HG03097 (cell line): Measurements from ENCODE around the gene MRO.
"Not testable (repeated sequence)": the region's sequence is repeated elsewhere in the genome, so short reads cannot be mapped to it uniquely, and the experiment has no call there.

ENCODE experiments used
- ATAC-seq: cut with Tn5 transposase; IDR thresholded peaks from one replicate; pipeline ENCODE4 v1.9.1; 2021; ENCODE audit not compliant: unreplicated experiment, low FRiP score

The MRO gene

GRCh38 chr18:50793641-50794565 is 25.9 kb downstream of the MRO start:
- ATAC-seq, result no peak

GRCh38 chr18:50792885-50793284 is 26.9 kb downstream of the MRO start:
- ATAC-seq, result no peak

GRCh38 chr18:50791599-50792438 is 28.0 kb downstream of the MRO start:
- ATAC-seq, result no peak

GRCh38 chr18:50790948-50791347 is 28.9 kb downstream of the MRO start:
- ATAC-seq, result no peak

GRCh38 chr18:50790241-50790640 is 29.6 kb downstream of the MRO start:
- no peak for ATAC-seq

GRCh38 chr18:50788284-50788683 is 31.5 kb downstream of the MRO start:
- no peak for ATAC-seq

GRCh38 chr18:50786864-50787263 is 33.0 kb downstream of the MRO start:
- no peak for ATAC-seq

GRCh38 chr18:50783553-50783952 is 36.3 kb downstream of the MRO start:
- no peak for ATAC-seq

- ATAC-seq, result not testable (repeated sequence)
Measured at GRCh38 chr18:50779021-50779420, 40.8 kb downstream of the MRO start.

GRCh38 chr18:50776383-50776782 is 43.4 kb downstream of the MRO start:
- no peak for ATAC-seq

- no peak for ATAC-seq
Measured at GRCh38 chr18:50775726-50776125, 44.1 kb downstream of the MRO start.

- ATAC-seq, result no peak
Measured at GRCh38 chr18:50775207-50775606, 44.6 kb downstream of the MRO start.

- ATAC-seq, result no peak
Measured at GRCh38 chr18:50769463-50769862, 50.4 kb downstream of the MRO start.

- no peak for ATAC-seq
Measured at GRCh38 chr18:50757358-50757757, 62.5 kb downstream of the MRO start.

- ATAC-seq, result no peak
Measured at GRCh38 chr18:50754297-50754696, 65.5 kb downstream of the MRO start.

GRCh38 chr18:50753311-50753710 is 66.5 kb downstream of the MRO start:
- ATAC-seq, result no peak

- ATAC-seq, result no peak
Measured at GRCh38 chr18:50751947-50752346, 67.9 kb downstream of the MRO start.

GRCh38 chr18:50751490-50751889 is 68.3 kb downstream of the MRO start:
- no peak for ATAC-seq

- no peak for ATAC-seq
Measured at GRCh38 chr18:50750546-50750945, 69.3 kb downstream of the MRO start.

GRCh38 chr18:50749945-50750344 is 69.9 kb downstream of the MRO start:
- ATAC-seq, result no peak

GRCh38 chr18:50749421-50749820 is 70.4 kb downstream of the MRO start:
- ATAC-seq, result no peak
